GM12875 (cell line): ENCODE results near the gene BEX5.
"Not testable (repeated sequence)": the region's sequence is repeated elsewhere in the genome, so short reads cannot be mapped to it uniquely, and the experiment has no call there.

Experiments used
- H3K4me3 ChIP-seq: one replicate; pipeline ENCODE4 v1.5.1; 2011; ENCODE audit warnings: low read depth, low read length, control low read depth
- CTCF ChIP-seq: IDR thresholded peaks from 2 replicates; pipeline ENCODE4 v1.5.1; 2011; ENCODE audit warnings: low read depth, mild to moderate bottlenecking, control low read depth, inconsistent platforms, low read length, moderate library complexity, borderline replicate concordance; ENCODE audit not compliant: insufficient read depth

BEX5 gene

GRCh38 chrX:102129473-102129872 is 26.3 kb downstream of the BEX5 start:
- H3K4me3 ChIP-seq = no peak overlapping the region
- no peak for TF ChIP-seq CTCF

GRCh38 chrX:102126863-102127262 is 28.9 kb downstream of the BEX5 start:
- TF ChIP-seq CTCF = no peak
- H3K4me3 ChIP-seq = no peak overlapping the region

- H3K4me3 ChIP-seq = not testable (repeated sequence)
These were observed 29.5 kb downstream of the BEX5 start for GRCh38 chrX:102126080-102126818.

GRCh38 chrX:102125436-102125835 is 30.3 kb downstream of the BEX5 start, which contains the start of gene TCEAL2:
Gene TCEAL2, plus strand, starts transcription at chrX:102125679. Its CDS starts 1,152 bp downstream, at chrX:102126831.
- H3K4me3 ChIP-seq = not testable (repeated sequence)

- not testable (repeated sequence) for H3K4me3 ChIP-seq
These were observed 30.8 kb downstream of the BEX5 start for GRCh38 chrX:102125014-102125413.

GRCh38 chrX:102115748-102116147 is 40.0 kb downstream of the BEX5 start:
- no peak for TF ChIP-seq CTCF
- H3K4me3 ChIP-seq = no peak overlapping the region

- no peak overlapping the region for H3K4me3 ChIP-seq
- TF ChIP-seq CTCF = no peak
These were observed 42.4 kb downstream of the BEX5 start for GRCh38 chrX:102113367-102113766.
